Activated CD8-positive, alpha-beta T cell treated with anti-CD3 and anti-CD28 coated beads, Interleukin-2, amount 10 ng/mL, durations not matched to agents 7 days and 5 days (primary cell): ENCODE data around the gene MTUS2. TPM values are rescaled to one million over a fixed set of nuclear protein-coding genes. Genes with fewer than 3 reads are reported as not detected.

Experiments used
- ATAC-seq: fragments of 150-1000 bp; cut with Tn5 transposase; one replicate; pipeline ENCODE4 v1.10.0; 2021; ENCODE audit warnings: moderate library complexity
- CTCF ChIA-PET: fragments of 350-600 bp; sonication (Branson Sonifier 250); formaldehyde crosslinking; loops from one replicate; lab custom pipeline; 2021; ENCODE audit warnings: antibody characterized with exemption; lab: Charles Lee
- POLR2A ChIA-PET: fragments of 350-600 bp; sonication (Branson Sonifier 250); formaldehyde crosslinking; loops from one replicate; lab custom pipeline; 2021; ENCODE audit warnings: antibody characterized with exemption; lab: Charles Lee
- DNase-seq: peaks from one replicate; pipeline ENCODE4 v3.0.0-alpha.2; 2020
- H3K27ac Mint-ChIP-seq: one replicate; pipeline ENCODE4 v1.8.0; 2021; ENCODE audit warnings: mild to moderate bottlenecking, mixed read lengths
- H3K27me3 Mint-ChIP-seq: one replicate; pipeline ENCODE4 v1.8.0; 2021; ENCODE audit warnings: low read depth, mixed read lengths
- H3K36me3 Mint-ChIP-seq: one replicate; pipeline ENCODE4 v1.8.0; 2021; ENCODE audit warnings: low read depth, mixed read lengths
- H3K4me1 Mint-ChIP-seq: one replicate; pipeline ENCODE4 v1.8.0; 2021; ENCODE audit warnings: low read depth, mixed read lengths
- H3K4me3 Mint-ChIP-seq: one replicate; pipeline ENCODE4 v1.8.0; 2021; ENCODE audit warnings: mild to moderate bottlenecking, mixed read lengths
- H3K9me3 Mint-ChIP-seq: one replicate; pipeline ENCODE4 v1.8.0; 2022; ENCODE audit warnings: mixed read lengths; ENCODE audit not compliant: insufficient read depth
- total RNA-seq, 2 experiments: library from RNA; stranded (reverse); gene quantifications; one replicate each; pipeline ENCODE4 v1.2.3, GENCODE V29; 2021

Gene MTUS2
- total RNA-seq, 2 experiments from 2014 or later = not detected

- no peak for ATAC-seq
- Mint-ChIP-seq H3K27me3 (peaks cover 6% of the 10 kb centered on the region), H3K9me3 (no peaks in the 10 kb centered on the region), H3K4me1 (peaks cover 7% of the 10 kb centered on the region), H3K27ac (no peak overlapping the region), H3K36me3 (peaks cover 8% of the 10 kb centered on the region), H3K4me3 (no peak overlapping the region)
- DNase-seq = no peak
- ChIA-PET POLR2A (no interaction called here), CTCF (interaction anchor here (0.6 to 4.7 kb wide), 18 partner anchors 10 to 607 kb away, joined by 3 to 35 read pairs (median 4); no protein-coding TSS in a partner anchor)
These were observed 687.2 kb downstream of the MTUS2 start for GRCh38 chr13:29507356-29507755.

- ChIA-PET CTCF (interaction anchor here (0.6 to 4.7 kb wide), 39 partner anchors 10 to 606 kb away, joined by 3 to 35 read pairs (median 4); partner anchors contain the start of gene UBL3), POLR2A (interaction anchor here (0.5 to 1.2 kb wide), 3 partner anchors 51 to 206 kb away, joined by 3 to 4 read pairs (median 3); no protein-coding TSS in a partner anchor)
- peaks cover 11% of the 10 kb centered on the region for H3K36me3 Mint-ChIP-seq
- peak; percentile 78 for DNase-seq
- H3K4me1 Mint-ChIP-seq = peaks cover 6% of the 10 kb centered on the region
- ATAC-seq = peak; percentile 79
- H3K4me3 Mint-ChIP-seq = no peak overlapping the region
- H3K9me3 Mint-ChIP-seq = no peaks in the 10 kb centered on the region
- no peaks in the 10 kb centered on the region for H3K27me3 Mint-ChIP-seq
- no peak overlapping the region for H3K27ac Mint-ChIP-seq
These were observed 688.2 kb downstream of the MTUS2 start for GRCh38 chr13:29508130-29508875.

- Mint-ChIP-seq H3K36me3 (peaks cover 15% of the 10 kb centered on the region), H3K4me1 (peaks cover 6% of the 10 kb centered on the region), H3K9me3 (no peaks in the 10 kb centered on the region), H3K27ac (peak overlapping the region; percentile 13), H3K4me3 (no peak overlapping the region), H3K27me3 (no peaks in the 10 kb centered on the region)
- CTCF ChIA-PET = interaction anchor here (0.6 to 4.7 kb wide), 32 partner anchors 10 to 605 kb away, joined by 3 to 35 read pairs (median 4); partner anchors contain the start of gene UBL3
- POLR2A ChIA-PET = interaction anchor here (1.1 to 1.2 kb wide), 2 partner anchors 58 to 205 kb away, joined by 3 to 4 read pairs; no protein-coding TSS in a partner anchor
- DNase-seq = no peak
- ATAC-seq = no peak
These were observed 688.7 kb downstream of the MTUS2 start for GRCh38 chr13:29508876-29509252.

- no peak overlapping the region for H3K27ac Mint-ChIP-seq
- ChIA-PET CTCF (interaction anchor here (0.9 kb wide), 1 partner anchor 204 kb away, joined by 3 read pairs; no protein-coding TSS in a partner anchor), POLR2A (no interaction called here)
- peaks cover 6% of the 10 kb centered on the region for H3K4me1 Mint-ChIP-seq
- ATAC-seq = no peak
- H3K9me3 Mint-ChIP-seq = no peaks in the 10 kb centered on the region
- no peaks in the 10 kb centered on the region for H3K27me3 Mint-ChIP-seq
- no peak for DNase-seq
- peaks cover 17% of the 10 kb centered on the region for H3K36me3 Mint-ChIP-seq
- H3K4me3 Mint-ChIP-seq = no peak overlapping the region
These were observed 690.0 kb downstream of the MTUS2 start for GRCh38 chr13:29509999-29510589.

- ChIA-PET CTCF (no interaction called here), POLR2A (no interaction called here)
- Mint-ChIP-seq H3K9me3 (no peaks in the 10 kb centered on the region), H3K36me3 (peaks cover 19% of the 10 kb centered on the region), H3K4me1 (peaks cover 6% of the 10 kb centered on the region), H3K4me3 (no peak overlapping the region), H3K27me3 (no peaks in the 10 kb centered on the region), H3K27ac (no peak overlapping the region)
- ATAC-seq (no peak), DNase-seq (no peak)
These were observed 690.5 kb downstream of the MTUS2 start for GRCh38 chr13:29510651-29511084.

- peaks cover 6% of the 10 kb centered on the region for H3K4me1 Mint-ChIP-seq
- no peak overlapping the region for H3K4me3 Mint-ChIP-seq
- no peak overlapping the region for H3K27ac Mint-ChIP-seq
- ATAC-seq (no peak), DNase-seq (no peak)
- POLR2A ChIA-PET = no interaction called here
- peaks cover 21% of the 10 kb centered on the region for H3K36me3 Mint-ChIP-seq
- CTCF ChIA-PET = no interaction called here
- H3K9me3 Mint-ChIP-seq = no peaks in the 10 kb centered on the region
- no peaks in the 10 kb centered on the region for H3K27me3 Mint-ChIP-seq
These were observed 691.1 kb downstream of the MTUS2 start for GRCh38 chr13:29511106-29511796.

- H3K27me3 Mint-ChIP-seq = no peaks in the 10 kb centered on the region
- peaks cover 28% of the 10 kb centered on the region for H3K36me3 Mint-ChIP-seq
- no peak overlapping the region for H3K4me3 Mint-ChIP-seq
- CTCF ChIA-PET = no interaction called here
- H3K27ac Mint-ChIP-seq = no peak overlapping the region
- DNase-seq (no peak), ATAC-seq (no peak)
- no peaks in the 10 kb centered on the region for H3K9me3 Mint-ChIP-seq
- H3K4me1 Mint-ChIP-seq = peaks cover 6% of the 10 kb centered on the region
- POLR2A ChIA-PET = no interaction called here
These were observed 691.8 kb downstream of the MTUS2 start for GRCh38 chr13:29511980-29512379.

GRCh38 chr13:29513002-29513980 lies 693.2 kb downstream of the MTUS2 start:
- H3K36me3 Mint-ChIP-seq = peaks cover 35% of the 10 kb centered on the region
- H3K27ac Mint-ChIP-seq = no peak overlapping the region
- no peaks in the 10 kb centered on the region for H3K27me3 Mint-ChIP-seq
- H3K4me3 Mint-ChIP-seq = no peak overlapping the region
- POLR2A ChIA-PET = no interaction called here
- DNase-seq (no peak), ATAC-seq (no peak)
- H3K9me3 Mint-ChIP-seq = no peaks in the 10 kb centered on the region
- peaks cover 6% of the 10 kb centered on the region for H3K4me1 Mint-ChIP-seq
- CTCF ChIA-PET = no interaction called here

- H3K4me1 Mint-ChIP-seq = peaks cover 3% of the 10 kb centered on the region
These were observed 694.0 kb downstream of the MTUS2 start for GRCh38 chr13:29513981-29514719.

GRCh38 chr13:29514720-29515310 lies 694.7 kb downstream of the MTUS2 start:
- ChIA-PET CTCF (no interaction called here), POLR2A (no interaction called here)
- ATAC-seq = no peak
- Mint-ChIP-seq H3K4me3 (no peak overlapping the region), H3K27me3 (no peaks in the 10 kb centered on the region), H3K9me3 (no peaks in the 10 kb centered on the region), H3K4me1 (no peaks in the 10 kb centered on the region), H3K27ac (no peak overlapping the region), H3K36me3 (peaks cover 40% of the 10 kb centered on the region)
- no peak for DNase-seq

More at GRCh38 chr13:29513981-29514719, 694.0 kb downstream of the MTUS2 start:
- Mint-ChIP-seq H3K9me3 (no peaks in the 10 kb centered on the region), H3K36me3 (peaks cover 37% of the 10 kb centered on the region), H3K27ac (no peak overlapping the region), H3K4me3 (no peak overlapping the region), H3K27me3 (no peaks in the 10 kb centered on the region)
- ChIA-PET POLR2A (no interaction called here), CTCF (no interaction called here)
- ATAC-seq (no peak), DNase-seq (no peak)
